Epithelial cell of prostate (primary cell): ENCODE measurements around the gene KLHL6.

ENCODE experiments used
- DNase-seq: peaks from one replicate; pipeline ENCODE4 v3.0.0-alpha.2; 2011; ENCODE audit warnings: low read depth, low spot score
- H3K27ac ChIP-seq: fragments of 450-650 bp; 2 replicates; pipeline ENCODE4 v1.5.1; 2017; ENCODE audit warnings: mild to moderate bottlenecking

KLHL6 gene, protein sequence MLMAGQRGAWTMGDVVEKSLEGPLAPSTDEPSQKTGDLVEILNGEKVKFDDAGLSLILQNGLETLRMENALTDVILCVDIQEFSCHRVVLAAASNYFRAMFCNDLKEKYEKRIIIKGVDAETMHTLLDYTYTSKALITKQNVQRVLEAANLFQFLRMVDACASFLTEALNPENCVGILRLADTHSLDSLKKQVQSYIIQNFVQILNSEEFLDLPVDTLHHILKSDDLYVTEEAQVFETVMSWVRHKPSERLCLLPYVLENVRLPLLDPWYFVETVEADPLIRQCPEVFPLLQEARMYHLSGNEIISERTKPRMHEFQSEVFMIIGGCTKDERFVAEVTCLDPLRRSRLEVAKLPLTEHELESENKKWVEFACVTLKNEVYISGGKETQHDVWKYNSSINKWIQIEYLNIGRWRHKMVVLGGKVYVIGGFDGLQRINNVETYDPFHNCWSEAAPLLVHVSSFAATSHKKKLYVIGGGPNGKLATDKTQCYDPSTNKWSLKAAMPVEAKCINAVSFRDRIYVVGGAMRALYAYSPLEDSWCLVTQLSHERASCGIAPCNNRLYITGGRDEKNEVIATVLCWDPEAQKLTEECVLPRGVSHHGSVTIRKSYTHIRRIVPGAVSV

GRCh38 chr3:183555541-183556081 is at the start of gene KLHL6:
Gene KLHL6, minus strand, starts transcription at chr3:183555706. Its CDS starts 53 bp downstream, at chr3:183555653.
- no peak within 1 kb of the TSS for H3K27ac ChIP-seq

GRCh38 chr3:183597959-183598358 is 42.5 kb upstream of the KLHL6 start:
- no peak for DNase-seq
- no peak overlapping the region for H3K27ac ChIP-seq

More at GRCh38 chr3:183555541-183556081, at the start of gene KLHL6:
- DNase-seq: no peak

- DNase-seq: no peak
Observed at GRCh38 chr3:183594636-183595035, 39.1 kb upstream of the KLHL6 start.

GRCh38 chr3:183592821-183593220 is 37.3 kb upstream of the KLHL6 start:
- no peak overlapping the region for H3K27ac ChIP-seq
- DNase-seq: no peak

More at GRCh38 chr3:183594636-183595035, 39.1 kb upstream of the KLHL6 start:
- no peak overlapping the region for H3K27ac ChIP-seq

DNA sequence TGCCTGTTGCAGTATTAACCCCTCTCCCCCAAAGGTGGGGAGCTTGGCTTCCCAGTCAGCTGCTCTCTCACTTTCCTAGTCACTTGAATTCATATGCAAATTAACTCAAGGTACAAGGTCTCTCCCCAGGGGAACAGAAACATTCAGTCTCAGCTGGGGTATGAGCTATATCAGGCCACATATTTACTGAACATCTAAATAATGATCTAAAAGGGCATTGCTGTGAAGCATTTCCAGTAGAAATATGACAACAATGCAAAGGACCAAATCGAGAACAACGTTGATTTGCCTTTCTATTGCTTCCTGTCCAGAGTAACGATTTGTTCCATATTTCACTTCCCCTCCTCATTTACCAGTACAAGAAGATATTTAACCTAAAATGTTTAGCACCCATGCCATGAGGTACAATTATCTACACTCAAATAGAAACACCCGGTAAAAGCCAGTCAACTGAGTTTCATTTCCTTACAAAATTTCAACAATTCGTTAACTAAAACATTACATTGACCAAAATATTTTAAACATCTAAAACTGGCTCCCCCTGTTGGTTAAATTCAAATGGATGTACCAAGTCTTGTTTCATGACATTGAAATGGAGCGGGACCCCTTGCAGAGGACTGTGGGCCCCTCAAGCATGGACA is 36.5 kb upstream of the KLHL6 start:
- DNase-seq: no peak
- no peak overlapping the region for H3K27ac ChIP-seq

GRCh38 chr3:183590442-183590841 is 34.9 kb upstream of the KLHL6 start:
- no peak overlapping the region for H3K27ac ChIP-seq
- DNase-seq: no peak

DNA sequence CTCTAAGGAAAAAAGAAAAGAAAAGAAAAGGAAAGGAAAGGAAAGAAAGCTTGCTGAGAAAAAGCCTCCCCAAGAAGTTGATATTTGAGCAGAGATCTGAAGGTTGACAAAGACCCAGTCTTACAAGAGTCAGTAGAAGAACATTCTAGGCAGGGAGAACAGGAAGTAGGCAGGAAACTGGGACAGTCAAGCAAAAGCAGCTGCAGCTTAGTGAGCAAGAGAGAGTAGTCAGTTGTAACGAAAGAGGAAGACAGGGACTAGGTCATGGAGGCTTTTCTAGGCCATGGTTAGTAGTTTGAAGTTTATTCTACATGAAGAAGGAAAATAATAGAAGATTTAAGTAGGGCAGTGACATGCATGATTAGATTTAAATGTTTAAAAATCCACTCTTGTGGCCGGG is 31.8 kb upstream of the KLHL6 start:
- H3K27ac ChIP-seq: no peak overlapping the region
- DNase-seq: no peak

GRCh38 chr3:183586477-183586876 is 31.0 kb upstream of the KLHL6 start:
- no peak overlapping the region for H3K27ac ChIP-seq
- no peak for DNase-seq

- no peak overlapping the region for H3K27ac ChIP-seq
- no peak for DNase-seq
Observed at GRCh38 chr3:183584914-183585280, 29.4 kb upstream of the KLHL6 start.

- DNase-seq: no peak
- no peak overlapping the region for H3K27ac ChIP-seq
Observed at GRCh38 chr3:183584246-183584913, 28.9 kb upstream of the KLHL6 start.

DNA sequence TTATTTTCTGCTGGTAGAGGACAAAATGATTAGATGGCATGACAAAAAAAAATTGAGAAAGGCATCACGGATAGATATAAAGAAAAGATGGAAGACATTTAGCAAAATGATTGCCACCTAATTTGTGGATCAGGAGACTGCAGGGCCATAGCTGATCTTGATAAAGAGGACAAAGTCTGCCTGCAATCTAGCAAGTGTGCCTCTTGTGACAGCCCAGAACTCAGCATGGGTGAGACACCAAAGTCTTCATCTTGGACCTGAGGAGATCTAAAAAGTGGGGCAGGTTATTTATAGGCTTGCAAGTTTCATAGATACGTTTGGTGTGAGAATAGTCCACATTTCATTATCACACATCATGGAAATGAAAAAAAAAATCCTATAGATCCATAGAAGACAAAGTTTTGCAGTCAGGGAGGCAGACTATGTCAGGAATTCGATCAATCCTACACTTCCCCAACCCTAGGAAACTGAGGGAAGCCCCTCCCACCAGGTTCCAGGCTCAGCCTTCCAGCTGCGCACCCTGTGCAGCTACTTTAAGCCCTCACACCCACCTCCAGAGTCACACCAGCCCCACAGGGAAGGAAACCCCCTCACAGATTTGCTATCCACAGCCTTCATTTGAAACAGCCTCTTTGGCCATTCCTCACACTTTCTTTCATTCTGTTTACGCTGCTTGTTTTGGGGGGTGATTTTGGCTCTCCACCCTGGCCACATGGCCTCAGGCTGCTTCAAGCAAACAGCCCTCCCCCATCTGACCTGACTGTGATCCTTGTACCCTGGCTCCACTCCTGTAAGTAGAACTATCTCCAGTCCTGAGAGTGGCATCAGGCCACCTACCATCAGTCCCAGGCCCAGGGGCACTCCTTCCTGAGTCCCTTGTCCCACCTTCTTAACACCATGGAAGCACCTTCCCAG is 28.1 kb upstream of the KLHL6 start:
- no peak overlapping the region for H3K27ac ChIP-seq
- no peak for DNase-seq

- no peak for DNase-seq
- no peak overlapping the region for H3K27ac ChIP-seq
Observed at GRCh38 chr3:183582161-183582560, 26.7 kb upstream of the KLHL6 start.

DNA sequence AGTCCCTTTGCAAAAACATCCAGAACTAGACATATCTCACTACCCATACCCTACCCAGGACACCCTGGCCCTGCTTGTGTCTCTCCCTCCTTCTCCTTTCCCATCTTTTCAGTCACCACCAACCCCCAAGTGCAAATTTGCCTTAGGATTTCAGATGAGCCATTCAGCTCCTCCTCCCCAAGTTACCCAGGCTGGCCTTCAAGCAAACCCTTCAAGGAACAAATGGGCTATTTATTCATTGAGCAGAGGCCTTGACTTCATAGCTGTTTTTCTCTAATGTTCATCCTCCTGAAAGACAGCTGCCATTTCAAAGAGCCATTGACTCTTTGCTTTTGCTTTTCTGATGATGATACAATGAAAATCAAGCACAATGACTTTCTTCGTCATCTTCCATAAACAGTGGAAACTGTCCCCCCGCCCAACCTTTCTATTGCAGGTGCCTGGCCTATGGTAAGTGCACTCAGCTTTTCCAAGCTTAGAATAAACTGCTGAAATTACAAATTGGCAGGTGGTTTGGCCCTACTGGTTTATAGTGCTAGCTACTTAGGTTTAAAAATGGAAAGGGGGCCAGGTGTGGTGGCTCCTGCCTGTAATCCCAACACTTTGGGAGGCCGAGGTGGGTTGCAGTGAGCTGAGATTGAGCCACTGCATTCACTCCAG is 26.1 kb upstream of the KLHL6 start:
- H3K27ac ChIP-seq: no peak overlapping the region
- no peak for DNase-seq

DNA sequence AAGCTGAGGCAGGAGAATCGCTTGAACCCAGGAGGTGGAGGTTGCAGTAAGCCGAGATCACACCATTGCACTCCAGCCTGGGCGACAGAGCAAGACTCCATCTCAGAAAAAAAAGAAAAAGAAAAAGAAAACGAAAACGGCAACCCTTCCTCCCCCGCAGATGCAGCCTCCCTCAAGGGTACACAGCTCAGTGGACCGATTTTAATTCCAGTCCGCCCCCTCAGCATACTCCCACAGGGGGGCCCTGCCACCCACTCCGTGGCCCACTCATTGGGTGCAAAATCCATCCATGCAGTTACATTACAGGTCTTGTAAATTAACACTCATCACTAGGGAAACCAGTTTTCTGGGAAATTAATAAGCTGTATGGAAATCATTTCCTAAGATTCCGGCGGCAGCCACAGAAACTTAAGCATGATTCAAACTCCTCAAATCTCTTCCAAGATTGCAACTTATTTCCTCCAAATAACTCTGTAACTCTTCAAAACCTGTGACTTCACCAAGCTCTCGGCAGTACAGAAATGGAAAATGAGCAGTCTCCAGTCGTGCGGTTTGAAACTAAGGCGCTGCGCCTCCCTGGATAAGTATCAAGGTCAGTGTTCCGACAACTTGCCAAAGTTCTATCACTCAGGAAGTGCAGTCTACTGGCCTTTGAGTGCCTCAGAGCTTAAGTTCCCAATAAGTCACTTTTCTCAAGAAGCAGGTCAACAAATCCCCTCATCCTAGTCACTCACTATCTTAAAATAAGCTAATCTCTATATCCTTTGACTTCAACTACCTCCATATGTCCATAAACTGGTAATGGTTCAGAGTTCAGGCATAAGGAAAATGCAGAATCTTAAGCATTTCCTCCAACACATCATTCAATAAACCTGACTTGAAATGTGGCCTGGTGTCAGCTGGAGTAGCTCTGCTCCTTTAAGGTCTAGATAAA is 24.7 kb upstream of the KLHL6 start:
- DNase-seq: no peak

DNA sequence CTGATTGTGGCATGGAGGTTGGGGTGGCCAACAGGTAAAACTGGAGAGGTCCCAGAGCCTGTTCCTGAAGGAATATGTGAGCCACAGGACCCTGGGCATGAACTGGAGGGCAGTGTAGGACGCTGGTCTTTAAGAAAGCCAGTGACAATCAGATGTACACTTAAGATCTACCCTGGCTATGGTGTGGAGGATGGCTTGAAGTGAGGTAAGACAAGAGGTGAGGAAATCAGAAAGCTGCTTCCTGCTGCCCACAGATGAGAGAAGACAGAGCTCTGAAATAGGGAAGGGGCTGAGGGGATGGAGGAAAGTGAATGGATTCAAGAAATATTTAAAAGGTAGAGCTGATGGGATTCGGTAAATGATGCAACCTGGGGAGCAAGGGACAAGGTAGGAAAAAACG is 22.7 kb upstream of the KLHL6 start:
- no peak for DNase-seq
- H3K27ac ChIP-seq: no peak overlapping the region

More for the DNA sequence above, 24.7 kb upstream of the KLHL6 start:
- no peak overlapping the region for H3K27ac ChIP-seq

DNA sequence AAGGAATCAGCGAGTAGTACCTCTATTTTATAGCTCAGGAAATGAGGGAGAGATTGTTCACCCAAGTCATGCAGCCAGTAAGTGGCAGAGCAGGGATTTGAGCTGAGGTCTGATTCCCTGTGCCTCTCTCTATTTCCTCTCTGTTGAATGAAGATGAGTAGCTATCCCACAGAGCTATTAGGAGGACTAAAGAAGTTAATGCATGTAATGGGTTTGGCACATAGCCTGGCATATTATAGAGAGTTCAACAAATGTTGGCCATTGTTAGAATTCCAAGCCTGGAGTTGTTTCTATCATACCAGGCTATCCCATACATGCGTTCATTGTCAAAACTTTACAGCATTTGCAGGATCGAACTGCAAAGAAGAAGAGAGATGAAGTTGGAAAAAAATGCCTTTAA is 21.8 kb upstream of the KLHL6 start:
- no peak for DNase-seq
- no peak overlapping the region for H3K27ac ChIP-seq

DNA sequence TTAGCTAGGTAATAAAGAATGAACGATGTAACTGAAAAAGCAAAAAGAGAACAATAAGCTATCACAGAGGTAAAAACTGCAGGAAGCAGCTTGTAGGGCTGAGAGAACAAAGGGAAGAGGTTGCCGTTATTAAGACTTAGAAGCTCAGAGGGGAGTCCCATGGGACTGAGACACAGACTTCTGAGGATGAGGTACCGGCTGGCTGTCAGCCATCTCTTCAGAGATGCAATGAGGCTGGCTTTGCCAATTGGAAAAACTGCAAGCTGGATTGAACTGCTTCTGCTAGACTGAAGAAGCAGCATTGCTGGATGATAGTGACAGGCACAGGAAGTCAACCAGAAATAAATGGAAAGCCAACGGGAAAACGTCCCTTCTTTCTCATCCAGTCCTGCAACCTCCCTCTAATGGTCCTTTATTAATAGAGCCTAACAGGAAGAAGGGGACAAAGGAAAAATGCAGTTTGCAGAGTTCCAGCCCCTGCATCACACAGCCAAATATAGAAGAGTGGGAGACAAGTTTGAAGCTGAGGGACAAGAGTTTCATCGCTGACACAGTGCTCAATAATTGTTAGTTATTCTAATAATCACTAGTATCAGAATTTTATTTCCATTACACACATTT is 21.1 kb upstream of the KLHL6 start:
- no peak for DNase-seq
- H3K27ac ChIP-seq: no peak overlapping the region
